Measurements from ENCODE around the gene FJX1. TPM values are rescaled to one million over a fixed set of nuclear protein-coding genes. Genes with fewer than 3 reads are reported as not detected.
"Not testable (repeated sequence)": the region's sequence is repeated elsewhere in the genome, so short reads cannot be mapped to it uniquely, and the experiment has no call there.

FJX1 gene
- total RNA-seq, 1 experiment from 2014 or later, result 30.0 TPM

DNA sequence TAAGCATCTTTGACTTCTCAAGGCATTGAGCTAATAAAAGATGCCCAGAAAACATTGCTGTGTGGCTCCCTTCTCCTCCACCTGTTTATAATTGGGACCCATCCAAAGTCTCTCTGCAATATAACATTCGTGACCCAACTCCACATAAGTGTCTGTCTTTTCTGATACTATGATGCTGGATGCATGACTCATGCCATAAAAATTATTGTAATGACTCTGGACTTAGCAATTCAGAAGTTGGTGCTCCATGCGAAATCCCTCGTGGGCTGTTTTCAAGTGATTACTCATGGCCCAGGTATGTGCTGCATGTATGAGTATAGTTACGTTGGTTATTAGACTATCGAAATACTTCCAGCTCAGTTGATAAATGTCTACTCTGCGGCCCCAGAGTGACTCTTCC, 11.7 kb downstream of the FJX1 start:
- DNase-seq (ENCODE audit: extremely low read depth, low read depth), result peak; percentile 82

DNA sequence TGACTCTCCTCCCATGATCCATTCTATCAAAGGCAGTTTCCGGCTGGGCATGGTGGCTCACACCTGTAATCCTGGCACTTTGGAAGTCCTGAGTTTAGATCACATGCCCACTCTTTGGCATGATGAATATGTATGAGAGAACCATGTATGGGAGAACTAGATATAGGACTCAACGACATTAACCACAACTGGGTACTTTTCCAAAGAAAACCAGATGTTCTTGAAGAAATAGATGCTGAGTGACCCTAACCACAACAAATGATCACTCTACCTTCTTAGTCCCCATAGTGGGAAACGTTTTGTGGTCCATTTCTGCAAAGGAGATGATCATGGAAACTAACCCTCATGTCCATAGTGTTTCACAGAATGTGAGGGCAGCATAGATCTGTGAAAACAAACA, 13.6 kb downstream of the FJX1 start:
- no peak for DNase-seq (ENCODE audit: extremely low read depth, low read depth)

DNA sequence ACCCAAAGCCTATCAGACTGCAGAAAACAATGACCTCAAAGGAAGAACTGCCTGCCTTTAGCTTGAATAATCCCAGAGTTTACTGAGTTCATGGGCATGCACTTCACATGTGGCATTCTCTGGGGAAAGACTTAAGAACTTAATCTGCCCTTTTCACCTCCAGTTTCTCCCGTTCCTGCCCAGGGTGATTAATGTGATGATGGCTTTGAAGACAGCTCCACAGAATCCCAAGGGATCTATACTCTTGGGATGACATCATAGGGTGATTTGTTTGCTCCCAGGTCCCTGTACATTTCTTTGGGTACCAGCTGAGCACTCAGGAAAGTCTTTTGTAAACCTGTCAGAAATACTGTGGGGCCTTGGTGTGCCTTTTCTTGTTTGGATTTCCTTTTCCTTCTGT, 14.0 kb downstream of the FJX1 start:
- no peak for DNase-seq (ENCODE audit: extremely low read depth, low read depth)

DNA sequence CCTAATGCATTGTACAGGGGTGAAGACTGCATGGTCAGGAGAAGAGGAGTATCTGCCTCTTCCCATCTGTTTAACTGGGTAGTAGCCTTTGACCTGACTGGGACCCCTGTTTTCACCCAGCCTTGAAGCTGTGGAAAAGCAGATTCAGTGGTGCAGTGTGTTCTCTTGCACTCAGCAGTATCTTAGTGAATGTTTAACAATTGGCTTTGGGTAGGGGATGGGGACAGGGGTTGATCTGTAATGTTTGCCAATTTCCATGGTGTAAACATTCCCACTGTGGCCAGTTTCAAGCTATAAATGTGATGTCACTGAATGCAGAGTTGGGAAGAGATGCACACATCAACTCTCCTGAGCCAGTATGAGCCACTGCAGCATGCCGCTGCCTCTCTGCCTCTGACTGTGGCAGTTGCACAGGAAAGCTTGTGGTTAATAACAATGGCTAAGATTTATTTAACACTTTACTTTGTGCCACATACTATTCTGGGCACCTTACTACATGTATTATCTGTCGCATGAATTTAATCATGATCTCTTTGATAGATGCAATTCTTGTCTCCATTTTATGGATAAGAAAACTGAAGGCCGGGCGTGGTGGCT, 15.7 kb downstream of the FJX1 start:
- DNase-seq (ENCODE audit: extremely low read depth, low read depth), result no peak

DNA sequence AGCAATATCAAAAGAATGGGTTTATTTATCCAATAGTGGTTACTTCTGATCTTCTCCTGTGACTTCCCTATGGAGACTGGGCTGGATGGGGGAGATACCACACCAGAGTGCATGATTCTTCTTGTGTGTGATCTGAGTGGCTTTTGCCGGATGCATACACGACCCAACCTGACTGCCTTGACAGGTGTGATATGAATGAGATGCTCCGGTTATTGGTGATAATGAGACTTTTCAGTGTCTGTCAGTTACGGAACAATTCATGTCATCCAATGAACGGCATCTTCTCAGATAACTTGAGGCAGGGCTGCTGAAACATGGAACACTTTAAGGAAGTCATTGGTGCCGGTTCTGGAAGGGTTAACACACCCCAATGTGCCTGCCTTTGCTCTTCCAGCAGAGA, 17.7 kb downstream of the FJX1 start:
- DNase-seq (ENCODE audit: extremely low read depth, low read depth), result no peak

DNA sequence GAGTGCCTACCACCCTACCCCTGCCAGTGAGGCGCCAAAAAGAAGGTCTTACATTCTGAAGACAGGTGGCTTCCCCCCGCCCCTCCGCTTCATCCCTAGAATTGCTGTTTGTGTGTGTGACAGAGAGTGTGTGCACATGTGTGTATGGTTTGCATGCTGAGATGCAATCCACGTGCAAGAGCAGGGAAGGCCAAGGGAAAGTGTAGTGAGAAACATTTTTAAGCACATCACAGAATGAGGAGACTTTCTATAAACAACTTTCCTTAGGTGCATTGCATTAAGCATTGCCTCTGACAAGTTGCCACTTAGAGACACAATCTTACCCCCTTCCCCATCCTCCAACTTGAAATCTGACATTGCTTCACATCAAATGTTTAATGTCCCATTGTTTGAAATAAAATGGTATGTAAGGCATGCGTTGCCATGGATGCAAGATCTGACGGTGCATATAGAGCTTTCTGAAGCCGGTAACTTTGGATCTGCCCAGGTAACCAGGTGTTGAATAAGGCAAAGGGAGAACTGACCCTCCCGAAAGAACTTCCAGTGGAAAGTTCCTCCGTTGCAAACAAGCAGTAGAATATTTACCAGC, 21.4 kb downstream of the FJX1 start:
- no peak for DNase-seq (ENCODE audit: extremely low read depth, low read depth)

DNA sequence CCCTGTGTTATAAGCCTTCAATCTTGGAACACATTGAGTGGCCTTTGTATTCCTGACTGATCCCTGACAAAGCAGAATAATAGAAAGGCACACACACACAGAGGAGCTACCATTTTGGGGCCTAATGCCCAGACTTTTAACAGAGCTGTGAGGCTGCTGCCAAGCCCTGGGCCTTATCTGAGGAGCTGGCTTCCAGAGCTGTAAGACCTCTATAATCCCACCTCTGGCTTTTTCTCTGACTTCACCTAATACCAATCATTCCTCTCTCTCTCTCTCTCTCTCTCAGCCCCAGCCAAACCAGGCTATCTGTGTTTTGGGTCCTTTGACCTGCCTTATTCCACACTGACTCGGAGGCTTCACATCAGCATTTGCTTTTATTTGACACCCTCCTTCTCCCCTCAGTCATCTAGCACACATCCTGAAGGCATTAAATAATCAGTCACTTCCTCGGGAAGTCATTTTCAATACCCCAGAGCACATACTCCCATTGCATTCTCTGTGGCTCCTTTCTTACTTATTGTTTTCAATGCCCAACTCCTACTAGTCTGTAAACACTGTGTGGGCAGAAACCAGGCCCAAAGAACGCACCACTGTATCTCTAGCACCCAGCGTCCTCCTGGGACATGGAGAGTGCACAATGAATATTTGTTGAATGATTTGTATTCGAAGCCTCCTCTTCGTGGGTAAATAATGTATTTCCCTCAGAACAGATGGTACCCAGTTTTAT, 23.1 kb downstream of the FJX1 start:
- no peak for DNase-seq (ENCODE audit: extremely low read depth, low read depth)

DNA sequence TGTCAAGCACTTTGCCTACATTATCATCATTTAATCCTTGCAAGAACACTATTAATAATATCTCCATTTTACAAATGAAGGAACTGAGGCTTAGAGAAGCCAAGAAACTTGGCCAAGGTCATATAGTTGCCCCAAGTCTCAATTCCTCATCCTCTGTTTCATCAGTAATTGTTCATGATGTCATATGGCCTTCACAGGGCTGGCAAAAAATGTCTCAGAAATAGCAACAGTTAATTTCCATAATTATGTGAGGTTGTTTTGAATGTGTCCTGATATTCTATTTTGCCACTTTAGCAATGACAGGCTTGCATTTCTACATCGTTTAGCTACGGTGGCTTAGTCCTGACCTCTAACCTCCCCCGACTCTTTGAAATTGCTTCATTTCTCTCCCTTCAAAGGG, 23.7 kb downstream of the FJX1 start:
- no peak for DNase-seq (ENCODE audit: extremely low read depth, low read depth)

DNA sequence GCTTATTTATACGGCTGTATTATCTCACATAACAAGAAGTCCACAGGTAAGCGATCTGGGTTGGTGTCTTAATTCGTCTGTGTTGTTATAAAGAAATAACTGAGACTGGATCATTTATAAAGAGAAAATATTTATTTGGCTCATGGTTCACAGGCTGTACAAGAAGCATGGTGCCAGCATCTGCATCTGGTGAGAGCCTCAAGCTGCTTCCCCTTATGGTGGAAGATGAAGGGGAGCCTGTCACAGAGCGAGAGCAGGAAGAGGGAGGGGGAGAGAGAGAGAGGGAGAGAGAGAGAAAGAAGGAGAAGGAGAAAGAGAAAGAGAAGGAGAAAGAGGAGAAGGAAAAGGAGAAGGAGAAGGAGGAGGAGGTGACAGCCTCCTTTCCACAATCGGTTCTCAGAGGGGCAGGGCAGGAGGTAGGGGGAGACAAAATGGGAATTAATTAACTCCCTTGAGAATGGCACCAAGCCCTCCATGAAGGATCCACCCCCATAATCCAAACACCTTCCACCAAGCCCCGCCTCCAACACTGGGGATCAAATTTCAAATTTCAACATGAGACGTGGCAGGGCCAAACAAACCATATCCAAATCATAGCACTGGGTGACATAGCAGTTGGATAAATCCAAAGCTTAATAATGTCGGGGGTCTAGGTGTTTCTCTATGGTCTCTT, 29.3 kb downstream of the FJX1 start:
- DNase-seq (ENCODE audit: extremely low read depth, low read depth), result no peak

DNA sequence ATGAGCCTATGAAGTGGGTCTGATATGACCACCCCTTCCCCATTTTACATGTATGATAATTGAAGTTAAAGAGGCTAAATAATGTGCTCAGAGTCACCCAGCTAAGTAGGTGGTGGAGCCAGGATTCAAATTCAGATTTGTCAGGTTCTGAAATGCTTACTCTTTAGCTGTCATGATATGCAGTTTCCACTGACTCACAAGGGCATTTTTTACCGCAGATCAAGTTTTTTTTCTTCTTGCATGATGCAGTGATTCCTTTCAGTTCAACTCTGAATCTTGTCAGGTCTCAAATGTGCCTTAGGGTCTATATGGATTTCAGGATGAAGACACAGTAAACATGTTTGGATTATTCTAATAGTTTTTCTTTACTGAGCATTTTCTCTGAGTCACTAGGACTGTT, 31.7 kb downstream of the FJX1 start:
- DNase-seq (ENCODE audit: extremely low read depth, low read depth), result no peak

DNA sequence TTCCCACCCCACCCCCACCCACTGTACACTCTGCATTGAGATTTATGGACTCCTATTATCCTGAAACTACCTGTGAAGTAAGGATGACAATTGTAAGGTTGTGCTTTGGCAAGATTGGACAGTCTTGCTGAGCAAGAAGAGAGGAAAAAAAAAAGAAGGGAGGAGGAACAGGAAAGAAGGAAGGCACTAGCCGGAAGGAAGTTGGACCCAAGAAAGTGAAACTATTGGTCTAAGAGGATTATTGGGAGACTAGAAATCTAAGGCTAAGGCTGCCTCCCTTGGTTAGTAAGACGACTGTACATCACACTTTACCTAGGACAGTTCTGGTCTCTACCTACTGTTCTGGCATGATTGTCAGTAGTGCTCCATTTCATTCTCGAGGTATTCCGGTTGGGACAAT, 32.2 kb downstream of the FJX1 start:
- DNase-seq (ENCODE audit: extremely low read depth, low read depth), result no peak

DNA sequence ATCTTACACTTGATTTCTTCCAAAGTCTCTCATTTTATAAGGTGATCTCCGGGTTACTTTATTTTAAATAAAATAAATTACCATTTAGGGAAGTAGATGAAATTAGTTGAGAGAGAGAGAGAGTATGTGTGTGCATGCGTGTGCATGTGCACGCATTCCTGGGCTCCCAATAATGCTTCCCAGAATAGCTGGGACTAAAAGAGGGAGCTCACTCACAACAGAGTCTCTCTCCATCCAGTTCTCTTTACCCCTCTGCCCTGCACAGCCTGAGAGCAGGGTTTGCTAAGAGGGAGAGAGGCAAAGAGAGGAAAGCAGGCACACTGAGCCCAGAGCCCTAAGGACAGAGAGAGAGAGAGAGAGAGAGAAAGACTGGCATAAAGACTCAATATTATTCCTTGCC, 33.0 kb downstream of the FJX1 start:
- no peak for DNase-seq (ENCODE audit: extremely low read depth, low read depth)

DNA sequence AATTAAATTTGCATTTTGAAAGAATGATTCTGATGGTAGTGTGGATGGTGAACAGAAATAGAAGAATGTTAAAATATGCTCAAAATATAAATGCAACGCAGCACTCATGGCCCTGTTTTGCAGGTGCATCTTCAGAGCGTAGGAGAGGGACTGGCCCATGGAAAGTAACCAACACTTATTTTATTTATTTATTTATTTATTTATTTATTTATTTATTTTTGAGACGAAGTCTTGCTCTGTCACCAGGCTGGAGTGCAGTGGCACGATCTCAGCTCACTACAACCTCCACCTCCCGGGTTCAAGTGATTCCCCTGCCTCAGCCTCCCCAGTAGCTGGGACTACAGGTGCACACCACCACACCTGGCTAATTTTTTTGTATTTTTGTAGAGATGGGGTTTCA, 34.5 kb downstream of the FJX1 start:
- DNase-seq (ENCODE audit: extremely low read depth, low read depth), result not testable (repeated sequence)

DNA sequence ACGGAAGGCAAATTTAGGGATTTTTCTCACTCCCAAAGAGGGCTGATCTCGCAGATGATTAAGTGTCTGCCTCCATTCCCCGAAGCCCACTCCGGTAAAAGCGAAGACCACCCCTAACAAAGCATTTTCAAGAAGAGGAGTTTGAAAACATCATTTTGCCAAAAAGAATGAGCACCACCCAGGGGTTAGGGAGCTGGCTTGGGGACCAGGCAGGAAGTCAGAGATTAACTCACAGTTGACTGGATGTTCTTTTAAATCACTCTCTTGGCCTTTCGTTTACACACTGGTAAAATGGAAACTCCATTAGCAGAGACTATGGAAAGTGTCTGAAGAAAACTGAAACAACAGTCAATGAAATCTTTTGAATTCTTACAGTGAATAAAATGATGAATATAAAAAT, 36.5 kb downstream of the FJX1 start:
- DNase-seq (ENCODE audit: extremely low read depth, low read depth), result no peak

DNA sequence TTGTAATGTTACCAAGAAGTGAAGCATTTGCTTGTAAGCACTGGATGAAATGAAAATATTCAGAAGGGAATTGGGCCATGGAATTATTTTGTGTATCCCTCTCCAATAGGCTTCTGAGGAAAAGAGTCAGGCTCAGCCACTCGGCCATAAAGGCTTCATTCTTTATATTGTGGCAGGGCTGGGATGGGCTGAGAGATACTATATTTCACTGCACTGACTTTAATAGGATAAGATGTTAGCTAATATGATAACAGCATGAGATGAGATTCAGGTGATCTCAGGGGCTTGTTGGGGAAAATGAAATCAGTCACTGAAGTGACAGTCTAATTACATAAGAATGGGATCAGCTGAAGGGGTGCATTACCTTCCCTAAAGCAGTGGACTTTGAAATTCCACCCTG, 37.0 kb downstream of the FJX1 start:
- DNase-seq (ENCODE audit: extremely low read depth, low read depth), result no peak

DNA sequence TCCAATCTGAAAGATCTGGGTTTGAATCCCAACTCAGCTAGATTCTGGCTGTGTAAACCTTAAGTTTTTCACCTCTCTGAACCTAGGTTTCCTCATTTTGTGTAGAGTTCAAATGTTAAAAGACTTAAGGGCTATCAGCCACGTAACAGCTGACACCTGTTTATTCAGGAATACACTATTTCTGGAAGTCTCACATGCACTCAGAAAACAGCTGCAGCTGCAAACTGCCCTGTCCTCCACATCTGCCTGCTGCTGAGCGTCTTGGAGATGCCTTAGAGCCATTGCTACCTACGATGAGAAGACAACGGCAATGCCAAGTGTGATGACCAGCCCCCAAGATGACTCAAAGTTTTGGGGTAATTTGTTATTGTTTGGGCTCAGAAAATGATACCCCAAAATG, 37.6 kb downstream of the FJX1 start:
- no peak for DNase-seq (ENCODE audit: extremely low read depth, low read depth)

DNA sequence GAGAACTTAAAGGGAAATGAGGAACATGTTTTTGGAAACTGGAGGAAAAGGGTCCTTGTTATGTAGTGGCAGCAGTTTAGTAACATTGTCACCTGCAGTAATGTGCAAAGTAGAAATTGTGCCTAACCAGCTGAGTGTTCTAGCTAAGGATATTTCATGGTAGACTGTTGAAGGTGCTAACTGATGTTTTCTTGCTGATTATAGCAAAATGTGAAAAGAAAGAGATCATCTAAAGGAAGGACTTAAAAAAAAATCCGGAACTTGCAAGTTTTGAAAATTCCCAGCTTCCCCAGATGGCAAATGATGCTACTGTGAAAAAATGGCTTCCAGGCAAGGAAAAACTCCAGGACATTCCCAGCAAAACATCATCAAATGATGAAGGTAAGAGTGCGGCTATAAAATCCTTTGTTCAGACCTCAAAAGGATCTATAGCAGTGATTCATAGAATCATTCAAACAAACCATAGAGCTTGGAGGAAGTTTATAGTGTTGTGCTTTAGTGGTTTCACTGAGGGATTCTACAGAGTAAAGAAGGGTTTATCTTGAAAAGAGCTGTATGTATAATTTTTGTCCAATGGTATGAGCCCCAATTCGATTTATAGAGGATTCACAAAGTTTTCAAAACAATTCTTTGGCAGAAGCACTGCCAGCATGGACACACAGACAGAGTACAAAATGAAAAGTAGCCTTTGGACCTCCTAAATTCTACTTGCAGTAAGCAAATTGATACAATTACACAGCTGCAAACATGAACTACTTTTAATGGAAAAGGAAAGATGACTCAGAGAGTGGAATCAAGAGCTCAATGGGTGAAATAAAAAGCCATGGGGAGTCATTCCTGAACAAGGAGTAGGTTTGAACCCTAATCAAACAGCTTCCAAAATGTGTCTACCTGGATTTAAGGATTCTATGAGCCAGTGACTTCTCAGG, 40.0 kb downstream of the FJX1 start:
- no peak for DNase-seq (ENCODE audit: extremely low read depth, low read depth)

DNA sequence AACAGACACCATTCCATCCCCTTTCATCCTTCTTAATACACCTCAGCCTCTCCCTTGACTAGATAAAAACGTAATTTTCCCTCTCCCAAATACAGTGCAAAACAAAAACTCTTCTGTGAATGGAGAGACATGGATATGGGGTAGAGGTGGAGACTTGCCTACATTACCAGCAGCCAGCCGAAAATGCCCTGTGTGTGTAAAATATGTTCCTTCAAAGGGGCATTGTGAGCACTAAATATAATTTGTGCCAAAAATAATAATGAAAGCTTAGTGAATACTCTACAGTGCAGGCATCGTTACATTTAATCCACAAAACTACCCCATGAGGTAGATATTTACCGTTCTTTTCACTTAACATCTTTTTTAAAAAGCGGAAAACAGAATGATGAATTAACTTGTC, 43.3 kb downstream of the FJX1 start:
- DNase-seq (ENCODE audit: extremely low read depth, low read depth), result no peak

DNA sequence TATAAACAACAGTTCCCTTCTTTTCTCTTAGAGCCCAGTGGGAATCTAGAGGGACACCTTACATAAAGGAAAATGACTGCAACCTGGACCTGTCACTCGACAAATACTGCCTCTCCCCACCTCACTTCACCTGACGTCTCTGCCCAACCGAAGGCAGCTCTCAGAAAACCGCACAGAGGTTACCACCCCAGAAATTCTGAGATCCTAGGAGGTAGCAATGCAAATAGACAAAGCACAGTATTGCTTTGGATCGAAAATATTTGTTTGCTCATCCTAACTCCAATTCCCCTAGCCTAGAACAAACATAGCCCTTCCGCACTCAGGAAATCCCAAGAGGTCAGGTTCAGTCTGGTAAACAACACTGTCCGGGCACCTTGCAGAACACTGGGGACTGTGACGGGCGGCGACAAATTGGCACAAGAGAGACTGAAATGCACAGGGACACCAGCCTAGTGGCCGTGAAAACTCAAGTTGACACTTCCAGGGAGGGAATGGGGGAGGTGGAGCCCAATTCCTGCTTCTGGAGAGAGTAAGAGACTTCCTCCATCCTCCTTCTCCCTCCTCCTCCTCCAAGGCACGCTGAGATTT, 43.9 kb downstream of the FJX1 start:
- no peak for DNase-seq (ENCODE audit: extremely low read depth, low read depth)

DNA sequence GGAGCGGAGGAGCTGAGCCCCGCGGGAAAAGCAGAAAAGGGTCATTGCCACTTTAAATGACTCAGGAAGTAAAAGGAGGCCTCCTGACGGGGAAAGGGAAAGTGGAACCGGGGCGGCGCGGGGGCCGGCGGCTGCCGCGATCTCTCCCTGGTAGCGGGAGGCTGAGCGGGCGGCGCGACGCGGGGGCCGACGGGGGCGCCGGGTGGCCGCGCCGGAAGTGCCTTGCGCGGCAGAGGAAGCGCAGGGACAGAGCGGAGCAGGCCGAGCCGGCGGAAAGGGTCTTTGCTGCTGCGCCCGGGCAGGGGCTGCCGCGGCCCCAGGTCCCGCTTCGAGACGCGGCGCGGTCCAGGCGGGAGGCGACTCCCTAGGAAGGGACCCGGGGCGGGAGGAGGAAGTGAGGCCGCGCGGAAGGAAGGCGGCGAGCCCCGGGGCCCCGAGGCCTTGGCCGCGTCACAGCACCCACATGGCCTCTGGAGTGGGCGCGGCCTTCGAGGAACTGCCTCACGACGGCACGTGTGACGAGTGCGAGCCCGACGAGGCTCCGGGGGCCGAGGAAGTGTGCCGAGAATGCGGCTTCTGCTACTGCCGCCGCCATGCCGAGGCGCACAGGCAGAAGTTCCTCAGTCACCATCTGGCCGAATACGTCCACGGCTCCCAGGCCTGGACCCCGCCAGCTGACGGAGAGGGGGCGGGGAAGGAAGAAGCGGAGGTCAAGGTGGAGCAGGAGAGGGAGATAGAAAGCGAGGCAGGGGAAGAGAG, 44.6 kb downstream of the FJX1 start, which contains the start of gene TRIM44:
Gene TRIM44 (plus strand): TSS at position 127 of the 759 bp plus-strand sequence. CDS start 337 bp downstream, at position 464.
- DNase-seq (ENCODE audit: extremely low read depth, low read depth), result peak; percentile 56

Data from NCI-H460 (cell line).